HUES6 (cell line): Measurements from ENCODE around the gene CCP110.

Experiments used
- H3K27ac ChIP-seq: 2 replicates; pipeline ENCODE4 v1.7.0; 2013; ENCODE audit warnings: low read depth, mild to moderate bottlenecking, low read length, inconsistent platforms
- H3K27me3 ChIP-seq: 2 replicates; pipeline ENCODE4 v1.6.1; 2013; ENCODE audit warnings: low read length; ENCODE audit not compliant: control insufficient read depth, insufficient read depth
- H3K36me3 ChIP-seq: 2 replicates; pipeline ENCODE4 v1.6.1; 2013; ENCODE audit warnings: low read length; ENCODE audit not compliant: control insufficient read depth, insufficient read depth
- H3K4me1 ChIP-seq: 2 replicates; pipeline ENCODE4 v1.6.1; 2013; ENCODE audit warnings: low read length; ENCODE audit not compliant: control insufficient read depth, insufficient read depth
- H3K4me3 ChIP-seq: 2 replicates; pipeline ENCODE4 v1.5.1; 2013; ENCODE audit warnings: low read depth, low read length
- H3K9ac ChIP-seq: one replicate; pipeline ENCODE4 v1.6.1; 2013; ENCODE audit warnings: mild to moderate bottlenecking, low read length
- H3K9me3 ChIP-seq: 2 replicates; pipeline ENCODE4 v1.6.1; 2013; ENCODE audit warnings: low read depth, low read length; ENCODE audit not compliant: control insufficient read depth, insufficient read depth

CCP110 gene

DNA sequence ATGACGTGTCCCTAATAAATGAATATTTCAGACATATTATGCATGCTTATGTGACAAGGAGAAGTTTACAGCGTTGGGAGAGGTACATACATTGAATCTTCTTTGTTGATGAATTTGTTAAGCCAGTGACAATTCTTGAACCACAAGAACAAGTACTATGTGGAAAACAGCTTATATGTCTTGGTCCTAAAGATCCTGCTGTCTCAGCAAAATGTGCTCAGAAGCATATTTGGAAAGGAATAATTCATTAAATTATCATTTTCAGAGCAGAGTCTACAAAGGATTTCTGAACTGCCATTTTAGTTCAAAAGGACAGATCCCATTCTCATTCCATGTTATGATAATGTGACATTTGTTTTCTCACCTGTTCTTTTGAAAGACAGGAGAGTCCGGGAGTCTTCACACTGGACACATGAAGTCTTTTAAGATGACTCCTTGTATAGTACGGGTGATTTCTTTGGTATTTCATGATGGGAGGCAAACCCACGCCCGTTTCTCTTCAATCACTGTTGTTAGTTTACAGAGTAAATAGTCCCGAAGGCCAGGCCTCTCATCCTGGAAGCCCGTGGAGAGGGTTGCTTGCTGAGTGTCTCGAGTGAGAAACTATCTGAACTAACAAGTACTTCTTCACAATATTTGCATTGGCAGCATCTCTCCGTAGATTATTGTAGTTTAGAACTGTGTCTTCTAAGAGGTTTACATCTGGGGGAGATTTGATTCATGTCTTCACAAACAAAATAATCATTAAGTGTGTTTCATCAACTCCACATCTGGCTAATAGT, 58.5 kb downstream of the CCP110 start:
- H3K4me1 ChIP-seq, result no peaks in the 10 kb centered on the region
- H3K27ac ChIP-seq, result no peak overlapping the region
- peaks cover 63% of the 10 kb centered on the region for H3K36me3 ChIP-seq
- H3K9me3 ChIP-seq, result 0 out of 2 replicates have a peak, but pooled peaks cover 7% of the 10 kb centered on the region
- no peak overlapping the region for H3K9ac ChIP-seq
- no peak overlapping the region for H3K4me3 ChIP-seq
- H3K27me3 ChIP-seq, result no peaks in the 10 kb centered on the region

DNA sequence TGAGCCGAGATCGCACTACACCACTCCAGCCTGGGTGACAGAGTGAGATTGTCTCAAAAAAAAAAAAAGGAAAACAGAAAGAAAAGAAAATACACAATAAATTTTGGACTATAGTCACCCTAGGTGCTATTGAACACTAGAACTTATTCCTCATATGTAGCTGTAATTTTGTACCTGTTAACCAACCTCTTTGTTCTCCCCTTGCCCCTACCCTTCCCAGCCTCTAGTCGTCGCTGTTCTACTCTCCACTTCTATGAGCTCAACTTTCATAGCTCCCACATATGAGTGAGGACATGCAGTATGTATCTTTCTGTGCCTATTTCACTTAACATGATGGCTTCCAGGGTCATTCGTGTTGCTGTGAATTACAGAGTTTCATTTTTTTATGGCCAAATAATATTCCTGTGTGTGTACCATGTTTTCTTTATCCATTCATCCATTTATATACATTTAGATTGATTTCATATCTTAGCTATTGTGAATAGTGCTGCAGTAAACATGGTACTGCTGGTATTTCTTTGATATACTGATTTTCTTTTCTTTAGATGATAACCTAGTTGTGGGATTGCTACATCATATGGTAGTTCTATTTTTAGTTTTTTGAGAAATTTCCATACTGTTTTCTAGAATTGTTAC, 60.0 kb downstream of the CCP110 start:
- H3K4me1 ChIP-seq, result no peaks in the 10 kb centered on the region
- no peak overlapping the region for H3K4me3 ChIP-seq
- no peak overlapping the region for H3K27ac ChIP-seq
- no peak overlapping the region for H3K9ac ChIP-seq
- 0 out of 2 replicates have a peak, but pooled peaks cover 7% of the 10 kb centered on the region for H3K9me3 ChIP-seq
- H3K36me3 ChIP-seq, result peaks cover 48% of the 10 kb centered on the region
- H3K27me3 ChIP-seq, result no peaks in the 10 kb centered on the region

DNA sequence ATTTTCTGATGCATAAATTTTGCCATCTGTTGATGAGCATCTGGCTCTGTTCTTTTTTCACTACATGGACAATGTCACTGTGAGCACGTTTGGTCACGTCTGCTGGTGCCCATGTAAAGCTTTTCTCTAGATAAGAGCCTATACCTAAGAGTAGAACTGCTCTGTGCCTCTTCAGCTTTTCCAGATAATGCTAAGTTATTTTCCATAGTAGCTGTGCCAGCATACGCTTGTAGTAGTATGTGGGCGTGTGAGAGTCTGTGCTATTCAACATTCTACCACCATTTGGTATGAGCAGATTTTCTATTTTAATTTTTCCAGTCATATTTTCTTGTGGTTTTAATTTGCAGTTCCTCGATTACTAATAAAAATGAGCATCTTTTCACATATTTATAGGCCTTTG, 64.9 kb downstream of the CCP110 start:
- H3K4me1 ChIP-seq, result no peaks in the 10 kb centered on the region
- H3K36me3 ChIP-seq, result peaks cover 32% of the 10 kb centered on the region
- no peak overlapping the region for H3K9ac ChIP-seq
- H3K4me3 ChIP-seq, result no peak overlapping the region
- no peaks in the 10 kb centered on the region for H3K9me3 ChIP-seq
- H3K27ac ChIP-seq, result no peak overlapping the region
- no peaks in the 10 kb centered on the region for H3K27me3 ChIP-seq

DNA sequence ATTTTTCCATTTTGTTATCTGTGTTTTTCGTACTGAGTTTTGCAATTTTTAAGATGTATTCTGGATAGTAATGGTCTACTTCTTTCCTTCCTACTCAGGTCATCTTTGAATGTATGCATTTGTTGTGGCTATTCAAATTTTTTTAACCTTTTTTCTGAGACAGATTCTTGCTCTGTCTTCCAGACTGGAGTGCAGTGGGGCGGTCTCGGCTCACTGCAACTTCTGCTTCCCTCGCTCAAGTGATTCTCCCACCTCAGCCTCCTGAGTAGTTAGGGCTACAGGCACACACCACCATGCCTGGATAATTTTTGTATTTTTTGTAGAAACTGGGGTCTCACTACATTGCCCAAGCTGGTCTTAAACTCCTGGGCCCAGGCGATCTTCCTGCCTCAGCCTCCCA, 65.4 kb downstream of the CCP110 start:
- no peak overlapping the region for H3K9ac ChIP-seq
- H3K4me3 ChIP-seq, result no peak overlapping the region
- H3K36me3 ChIP-seq, result peaks cover 31% of the 10 kb centered on the region
- H3K4me1 ChIP-seq, result no peaks in the 10 kb centered on the region
- H3K27ac ChIP-seq, result no peak overlapping the region
- no peaks in the 10 kb centered on the region for H3K9me3 ChIP-seq
- no peaks in the 10 kb centered on the region for H3K27me3 ChIP-seq

DNA sequence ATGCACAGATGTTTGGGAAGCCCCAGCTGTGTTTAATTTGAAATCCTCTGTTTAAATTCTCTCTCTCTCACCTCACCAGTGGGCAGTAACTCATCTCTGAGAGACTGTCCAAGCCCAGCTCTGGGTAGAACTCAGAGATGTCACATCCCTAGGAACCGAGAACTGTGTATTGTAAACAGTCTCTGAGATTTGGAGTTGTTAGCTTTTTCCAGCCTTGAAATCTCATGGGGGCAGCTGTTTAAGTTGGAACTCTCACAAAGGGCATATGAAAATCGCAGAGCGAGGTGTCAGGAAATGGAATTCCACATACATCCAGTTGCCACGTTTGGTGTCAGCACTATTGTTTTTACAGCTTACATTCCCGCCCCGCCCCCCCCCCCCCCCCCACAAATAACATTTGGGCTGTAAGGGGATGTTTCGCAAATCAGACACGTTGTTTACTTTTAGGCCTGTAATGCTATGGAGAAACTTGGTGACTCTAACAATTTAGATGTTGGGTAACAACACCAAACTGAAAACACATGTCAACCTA, 66.1 kb downstream of the CCP110 start:
- Histone ChIP-seq H3K4me1 (no peaks in the 10 kb centered on the region), H3K9me3 (no peaks in the 10 kb centered on the region), H3K27me3 (no peaks in the 10 kb centered on the region), H3K9ac (no peak overlapping the region), H3K4me3 (no peak overlapping the region), H3K36me3 (peaks cover 32% of the 10 kb centered on the region), H3K27ac (no peak overlapping the region)

DNA sequence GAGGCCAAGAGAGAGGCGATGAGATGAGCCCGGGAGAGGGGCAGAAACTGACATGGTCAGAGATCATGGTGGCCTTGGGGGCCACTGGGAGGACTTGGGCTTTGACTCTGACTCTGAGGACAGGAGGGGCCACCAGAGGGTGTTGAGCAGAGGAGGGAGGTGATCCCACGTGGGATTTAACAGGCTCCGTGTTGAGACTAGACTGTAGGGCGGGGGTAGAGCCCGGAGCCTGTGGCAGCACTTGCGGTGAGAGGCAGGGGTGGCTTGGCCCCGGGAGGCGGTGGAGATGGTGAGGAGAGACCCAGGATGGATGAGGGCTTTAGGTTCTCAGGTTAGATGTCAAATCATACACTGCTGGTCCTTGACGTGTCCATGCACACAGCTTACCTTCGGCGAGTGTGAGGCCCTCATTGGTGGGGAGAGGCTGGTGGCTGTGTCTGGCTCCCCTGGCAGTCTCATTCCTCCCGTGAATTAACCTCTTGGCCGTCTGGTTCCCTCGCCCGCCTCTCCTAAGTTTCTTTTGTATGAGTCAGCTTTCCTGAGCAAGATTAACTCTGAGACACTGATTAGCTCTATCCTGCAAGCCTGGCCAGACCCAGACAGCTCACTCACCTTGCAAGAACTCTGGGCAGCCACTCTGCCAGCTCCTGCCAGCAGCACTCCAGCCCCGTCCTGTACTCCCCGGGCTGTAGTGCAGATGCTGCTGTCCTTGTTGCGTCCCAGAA, 71.5 kb downstream of the CCP110 start:
- no peaks in the 10 kb centered on the region for H3K4me1 ChIP-seq
- H3K27me3 ChIP-seq, result no peaks in the 10 kb centered on the region
- H3K9me3 ChIP-seq, result no peaks in the 10 kb centered on the region
- no peak overlapping the region for H3K27ac ChIP-seq
- no peak overlapping the region for H3K9ac ChIP-seq
- no peak overlapping the region for H3K4me3 ChIP-seq
- peaks cover 34% of the 10 kb centered on the region for H3K36me3 ChIP-seq

DNA sequence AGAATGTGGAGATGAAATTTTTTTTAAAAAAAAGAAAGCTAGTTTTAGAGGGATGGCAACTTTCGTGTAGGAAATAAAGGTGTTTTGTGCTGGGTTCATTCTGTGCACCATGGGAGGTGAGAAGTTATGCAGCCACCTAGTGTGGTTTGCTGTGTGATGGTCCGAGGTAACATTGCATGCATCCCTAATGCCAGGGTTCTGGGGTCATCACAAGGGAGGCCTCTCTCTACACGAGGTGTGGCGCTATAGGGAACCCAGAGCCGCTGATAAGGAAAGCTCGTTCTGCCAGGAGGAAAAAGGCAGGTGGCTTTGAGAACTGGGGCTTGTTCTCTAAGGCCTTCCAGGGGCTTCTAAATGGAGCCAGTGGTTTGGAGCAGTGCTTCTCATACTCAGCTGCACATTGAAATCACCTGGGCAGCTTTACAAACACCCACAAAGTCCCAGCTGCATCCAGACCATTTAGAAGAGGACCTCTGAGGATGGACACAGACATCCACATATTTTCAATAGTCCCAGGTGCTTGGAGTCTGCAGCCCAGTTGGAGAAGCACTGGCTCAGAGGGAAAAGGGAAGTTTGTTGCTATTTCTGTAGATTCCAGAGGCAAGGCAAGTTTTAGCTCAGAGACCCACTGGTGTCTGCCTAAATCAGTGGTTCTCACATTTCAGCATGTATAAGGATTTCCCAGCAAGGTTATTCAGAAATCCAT, 75.2 kb downstream of the CCP110 start:
- H3K9ac ChIP-seq, result no peak overlapping the region
- no peak overlapping the region for H3K27ac ChIP-seq
- H3K36me3 ChIP-seq, result peaks cover 21% of the 10 kb centered on the region
- H3K9me3 ChIP-seq, result no peaks in the 10 kb centered on the region
- H3K27me3 ChIP-seq, result no peaks in the 10 kb centered on the region
- H3K4me3 ChIP-seq, result no peak overlapping the region
- peaks cover 3% of the 10 kb centered on the region; the same call in 1 of the 2 replicates for H3K4me1 ChIP-seq

DNA sequence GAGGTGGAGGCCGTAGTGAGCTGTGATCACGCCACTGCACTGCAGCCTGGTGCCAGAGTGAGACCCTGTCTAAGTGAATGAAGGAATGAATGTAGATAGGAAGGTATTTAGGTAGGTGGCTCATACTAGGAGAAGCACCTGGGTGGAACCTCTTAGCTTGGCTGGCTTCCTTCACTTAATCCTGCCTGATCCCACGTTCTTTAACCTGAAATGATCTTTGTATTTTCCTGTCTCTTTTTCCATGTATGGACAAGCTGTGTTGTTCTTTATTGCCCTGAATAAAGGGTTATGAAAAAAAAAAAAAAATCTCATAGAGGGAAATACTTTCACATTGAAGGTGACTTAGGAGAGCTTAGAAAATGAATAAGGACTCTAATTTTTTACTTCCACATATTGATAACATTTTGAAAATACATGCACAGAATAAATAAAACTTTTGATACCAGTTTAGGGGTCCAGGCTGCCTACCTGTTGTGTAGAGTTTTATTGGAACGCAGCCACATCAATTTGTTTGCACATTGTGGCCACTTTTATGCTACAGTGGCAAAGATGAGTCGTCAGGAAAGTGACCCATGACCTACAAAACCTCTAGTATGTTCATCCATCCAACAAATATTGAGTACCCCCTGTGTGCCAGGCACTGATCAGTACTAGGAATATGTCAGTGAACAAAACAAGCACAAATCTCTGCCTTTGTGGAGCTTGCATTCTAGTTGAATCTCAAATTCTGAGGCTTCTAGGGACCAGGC, 76.4 kb downstream of the CCP110 start:
- no peaks in the 10 kb centered on the region for H3K9me3 ChIP-seq
- H3K36me3 ChIP-seq, result peaks cover 22% of the 10 kb centered on the region
- peaks cover 3% of the 10 kb centered on the region; the same call in 1 of the 2 replicates for H3K4me1 ChIP-seq
- H3K27ac ChIP-seq, result no peak overlapping the region
- no peak overlapping the region for H3K4me3 ChIP-seq
- H3K27me3 ChIP-seq, result no peaks in the 10 kb centered on the region
- H3K9ac ChIP-seq, result no peak overlapping the region

DNA sequence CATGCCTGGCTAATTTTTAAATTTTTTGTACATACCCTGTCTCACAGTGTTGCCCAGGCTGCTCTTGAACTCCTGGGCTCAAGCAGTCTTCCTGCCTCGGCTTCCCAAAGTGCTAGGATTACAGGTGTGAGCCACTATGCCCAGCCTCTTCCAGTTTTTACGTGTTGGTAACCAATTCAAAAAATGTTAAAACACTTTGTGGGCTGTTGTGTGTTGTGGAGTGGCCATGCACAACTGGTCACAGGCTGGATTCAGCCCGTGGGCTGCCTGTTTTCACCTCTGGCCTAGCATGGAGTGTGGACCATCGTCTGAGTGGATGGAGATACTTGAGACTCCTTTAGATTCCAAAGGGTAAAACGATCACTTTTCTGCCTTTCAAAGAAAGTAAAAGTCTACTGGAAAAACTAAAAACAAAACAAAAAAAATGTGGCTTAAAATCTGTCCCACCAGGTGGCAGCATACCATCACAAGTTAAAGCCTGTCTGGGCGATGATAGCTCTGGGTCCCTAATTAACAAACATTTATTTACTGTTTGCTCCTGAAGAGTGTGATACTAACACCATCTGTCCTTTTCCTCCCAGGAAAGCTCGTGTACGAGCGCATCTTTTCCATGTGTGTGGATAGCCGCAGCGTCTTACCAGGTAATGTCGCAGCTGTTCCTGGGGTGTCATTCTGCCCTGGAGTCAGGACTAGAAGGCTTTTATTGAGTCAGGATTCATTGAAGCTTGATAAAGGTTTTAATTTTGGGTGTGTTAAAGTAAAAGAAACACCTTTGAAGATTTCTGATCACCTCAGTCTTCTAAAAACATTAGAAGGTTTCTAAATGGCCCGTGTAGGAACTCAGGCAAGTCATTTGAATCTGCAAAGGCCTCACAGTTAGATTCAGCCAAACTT, 77.6 kb downstream of the CCP110 start:
- Histone ChIP-seq H3K9me3 (no peaks in the 10 kb centered on the region), H3K4me3 (no peak overlapping the region), H3K27ac (no peak overlapping the region), H3K9ac (no peak overlapping the region), H3K36me3 (peaks cover 28% of the 10 kb centered on the region), H3K4me1 (peaks cover 3% of the 10 kb centered on the region; the same call in 1 of the 2 replicates), H3K27me3 (no peaks in the 10 kb centered on the region)
